Astrocyte of the spinal cord (primary cell): ENCODE data around the gene PRTFDC1.

Experiments used
- DNase-seq: peaks from one replicate; pipeline ENCODE4 v3.0.0; 2011; ENCODE audit warnings: low read depth, low spot score
- H3K4me3 ChIP-seq: 2 replicates; pipeline ENCODE4 v1.5.1; 2011; ENCODE audit warnings: low read depth, mild to moderate bottlenecking, low read length, moderate library complexity
- in situ Hi-C: cut with HindIII; loops from 2 replicates; pipeline ENCODE4 v1.10.0; 2017; ENCODE audit warnings: low sequenced_read_pairs
- TF ChIP-seq, protein P1 (sequence below): IDR thresholded peaks from 2 replicates; pipeline ENCODE4 v1.5.1; 2012; ENCODE audit warnings: low read depth, mild to moderate bottlenecking, low read length, inconsistent platforms

The PRTFDC1 gene

DNA sequence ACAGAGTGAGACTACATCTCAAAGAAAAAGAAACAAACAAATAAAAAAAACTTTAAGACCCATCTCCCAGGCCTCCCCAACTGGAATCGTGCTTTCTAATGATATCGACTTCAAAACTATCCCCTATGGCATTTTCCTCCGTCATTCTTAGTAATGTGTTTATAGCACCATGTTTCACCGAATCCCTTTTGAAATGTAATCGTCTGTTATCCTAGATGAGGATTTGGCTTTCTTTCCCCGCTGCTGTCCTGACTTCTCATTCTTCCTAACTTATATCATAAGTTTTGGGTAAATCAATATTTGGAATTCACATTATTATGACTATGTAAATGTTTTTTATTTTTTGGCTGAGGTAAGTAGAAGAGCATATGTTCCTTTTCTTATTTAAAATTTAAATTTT lies 151.5 kb downstream of the PRTFDC1 start:
- no peak for DNase-seq
- TF ChIP-seq, protein P1, sequence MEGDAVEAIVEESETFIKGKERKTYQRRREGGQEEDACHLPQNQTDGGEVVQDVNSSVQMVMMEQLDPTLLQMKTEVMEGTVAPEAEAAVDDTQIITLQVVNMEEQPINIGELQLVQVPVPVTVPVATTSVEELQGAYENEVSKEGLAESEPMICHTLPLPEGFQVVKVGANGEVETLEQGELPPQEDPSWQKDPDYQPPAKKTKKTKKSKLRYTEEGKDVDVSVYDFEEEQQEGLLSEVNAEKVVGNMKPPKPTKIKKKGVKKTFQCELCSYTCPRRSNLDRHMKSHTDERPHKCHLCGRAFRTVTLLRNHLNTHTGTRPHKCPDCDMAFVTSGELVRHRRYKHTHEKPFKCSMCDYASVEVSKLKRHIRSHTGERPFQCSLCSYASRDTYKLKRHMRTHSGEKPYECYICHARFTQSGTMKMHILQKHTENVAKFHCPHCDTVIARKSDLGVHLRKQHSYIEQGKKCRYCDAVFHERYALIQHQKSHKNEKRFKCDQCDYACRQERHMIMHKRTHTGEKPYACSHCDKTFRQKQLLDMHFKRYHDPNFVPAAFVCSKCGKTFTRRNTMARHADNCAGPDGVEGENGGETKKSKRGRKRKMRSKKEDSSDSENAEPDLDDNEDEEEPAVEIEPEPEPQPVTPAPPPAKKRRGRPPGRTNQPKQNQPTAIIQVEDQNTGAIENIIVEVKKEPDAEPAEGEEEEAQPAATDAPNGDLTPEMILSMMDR = no peak
- in situ Hi-C loops = no loop called here
- no peak overlapping the region for H3K4me3 ChIP-seq
